Peyer's patch (tissue), 4 donors: ENCODE results near the gene SPAG16.

ENCODE experiments used
- POLR2A ChIP-seq, 2 donors: fragments of 450-650 bp; IDR thresholded peaks; one replicate each; pipeline ENCODE4 v1.5.1; 2017; ENCODE audit warnings: antibody characterized with exemption in 2 of 2, mild to moderate bottlenecking in 2 of 2, moderate library complexity in 2 of 2
- TF ChIP-seq, protein P1 (sequence below), 6 experiments: fragments of 450-650 bp in 4 of 6; fragments of 200-600 bp in 2 of 6; sonication (generic) in 1 of 6; IDR thresholded peaks; one replicate each; pipeline ENCODE4 v1.5.1; 2017 to 2019; ENCODE audit warnings: antibody characterized with exemption in 6 of 6, mild to moderate bottlenecking in 3 of 6, moderate library complexity in 1 of 6

DNA sequence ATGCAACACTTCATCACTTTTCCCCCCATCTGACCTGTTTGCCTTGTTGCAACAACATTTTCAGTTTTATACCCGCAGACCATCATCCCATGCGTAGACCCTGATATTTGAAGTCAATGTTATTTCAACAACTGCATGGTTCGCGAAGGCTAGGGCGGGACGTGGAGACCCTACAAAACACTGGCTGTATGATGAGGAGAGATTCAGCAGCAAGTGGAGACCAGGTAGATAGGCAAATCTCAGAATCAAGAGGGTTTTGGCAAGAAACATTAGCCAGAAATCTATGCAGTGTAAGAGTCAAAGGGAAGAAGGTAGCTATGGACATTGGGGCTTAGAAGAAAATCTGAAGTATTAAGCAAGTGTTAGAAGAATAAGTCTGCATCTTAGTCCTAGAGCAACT, 42.4 kb upstream of the SPAG16 start:
- TF ChIP-seq, protein P1, sequence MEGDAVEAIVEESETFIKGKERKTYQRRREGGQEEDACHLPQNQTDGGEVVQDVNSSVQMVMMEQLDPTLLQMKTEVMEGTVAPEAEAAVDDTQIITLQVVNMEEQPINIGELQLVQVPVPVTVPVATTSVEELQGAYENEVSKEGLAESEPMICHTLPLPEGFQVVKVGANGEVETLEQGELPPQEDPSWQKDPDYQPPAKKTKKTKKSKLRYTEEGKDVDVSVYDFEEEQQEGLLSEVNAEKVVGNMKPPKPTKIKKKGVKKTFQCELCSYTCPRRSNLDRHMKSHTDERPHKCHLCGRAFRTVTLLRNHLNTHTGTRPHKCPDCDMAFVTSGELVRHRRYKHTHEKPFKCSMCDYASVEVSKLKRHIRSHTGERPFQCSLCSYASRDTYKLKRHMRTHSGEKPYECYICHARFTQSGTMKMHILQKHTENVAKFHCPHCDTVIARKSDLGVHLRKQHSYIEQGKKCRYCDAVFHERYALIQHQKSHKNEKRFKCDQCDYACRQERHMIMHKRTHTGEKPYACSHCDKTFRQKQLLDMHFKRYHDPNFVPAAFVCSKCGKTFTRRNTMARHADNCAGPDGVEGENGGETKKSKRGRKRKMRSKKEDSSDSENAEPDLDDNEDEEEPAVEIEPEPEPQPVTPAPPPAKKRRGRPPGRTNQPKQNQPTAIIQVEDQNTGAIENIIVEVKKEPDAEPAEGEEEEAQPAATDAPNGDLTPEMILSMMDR (IDR thresholded peaks at IDR 0.05), result no peak
- TF ChIP-seq POLR2A (IDR thresholded peaks at IDR 0.05), result no peak
